GM12873 (cell line): ENCODE data around the gene NEK4.

Experiments
- TF ChIP-seq, protein P1 (sequence below): IDR thresholded peaks from 2 replicates; pipeline ENCODE4 v1.5.1; 2012; ENCODE audit warnings: low read depth, mild to moderate bottlenecking, moderate library complexity, low read length, control low read depth; ENCODE audit not compliant: insufficient read depth; ENCODE audit errors: missing control alignments

The NEK4 gene

DNA sequence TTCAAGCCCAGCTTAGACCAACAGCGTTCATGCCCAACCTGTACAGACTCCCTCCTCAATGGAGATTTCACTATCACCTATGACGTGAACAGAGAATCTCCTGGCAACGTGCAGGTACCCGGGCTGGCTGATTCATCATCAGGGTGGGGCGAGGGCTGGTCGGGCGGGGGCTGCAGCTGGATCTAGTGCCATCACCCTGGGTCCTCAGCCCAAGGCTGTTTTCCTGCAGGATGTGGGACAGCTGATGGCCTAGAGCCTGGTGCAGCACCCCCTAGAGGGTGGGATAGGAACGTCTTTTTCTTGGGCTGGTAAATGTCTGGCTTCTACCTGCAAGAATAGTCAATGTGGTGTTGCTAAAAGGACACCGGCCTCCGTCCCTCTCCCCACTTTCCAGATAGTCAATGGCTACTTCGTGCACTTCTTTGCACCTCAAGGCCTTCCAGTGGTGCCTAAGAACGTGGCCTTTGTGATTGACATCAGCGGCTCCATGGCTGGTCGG is 28.3 kb upstream of the NEK4 start:
- TF ChIP-seq, protein P1, sequence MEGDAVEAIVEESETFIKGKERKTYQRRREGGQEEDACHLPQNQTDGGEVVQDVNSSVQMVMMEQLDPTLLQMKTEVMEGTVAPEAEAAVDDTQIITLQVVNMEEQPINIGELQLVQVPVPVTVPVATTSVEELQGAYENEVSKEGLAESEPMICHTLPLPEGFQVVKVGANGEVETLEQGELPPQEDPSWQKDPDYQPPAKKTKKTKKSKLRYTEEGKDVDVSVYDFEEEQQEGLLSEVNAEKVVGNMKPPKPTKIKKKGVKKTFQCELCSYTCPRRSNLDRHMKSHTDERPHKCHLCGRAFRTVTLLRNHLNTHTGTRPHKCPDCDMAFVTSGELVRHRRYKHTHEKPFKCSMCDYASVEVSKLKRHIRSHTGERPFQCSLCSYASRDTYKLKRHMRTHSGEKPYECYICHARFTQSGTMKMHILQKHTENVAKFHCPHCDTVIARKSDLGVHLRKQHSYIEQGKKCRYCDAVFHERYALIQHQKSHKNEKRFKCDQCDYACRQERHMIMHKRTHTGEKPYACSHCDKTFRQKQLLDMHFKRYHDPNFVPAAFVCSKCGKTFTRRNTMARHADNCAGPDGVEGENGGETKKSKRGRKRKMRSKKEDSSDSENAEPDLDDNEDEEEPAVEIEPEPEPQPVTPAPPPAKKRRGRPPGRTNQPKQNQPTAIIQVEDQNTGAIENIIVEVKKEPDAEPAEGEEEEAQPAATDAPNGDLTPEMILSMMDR, result peak; percentile 80

DNA sequence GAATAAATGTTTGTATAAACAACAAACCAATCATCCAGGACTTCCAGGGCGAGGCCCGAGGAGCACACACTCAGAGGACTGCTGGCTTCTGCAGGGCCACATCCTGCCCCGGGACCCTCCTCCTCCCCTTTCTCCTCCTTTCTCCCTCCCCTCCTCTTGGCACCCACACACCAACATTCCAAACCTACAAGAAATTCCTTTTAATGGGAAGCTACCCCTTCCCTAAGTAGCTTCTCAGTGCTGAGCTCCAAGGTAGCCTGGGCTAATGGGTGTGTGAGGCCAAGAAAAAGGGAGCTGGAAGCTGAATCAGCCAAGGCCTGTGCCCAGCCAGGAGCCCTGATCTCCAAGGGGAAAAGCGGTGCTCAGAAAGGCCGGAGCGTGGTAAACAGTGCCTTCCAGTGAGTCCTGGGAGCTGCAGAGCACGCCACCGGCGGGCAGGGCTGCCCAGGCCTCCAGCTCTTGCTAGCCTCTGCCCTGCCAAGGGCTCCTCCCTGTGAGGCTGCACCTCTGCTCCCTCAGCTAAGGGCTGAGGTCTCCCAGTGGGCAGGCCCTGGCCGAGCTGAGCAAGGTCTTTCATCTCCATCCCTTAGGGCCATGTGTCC is 27.7 kb upstream of the NEK4 start:
- TF ChIP-seq, protein P1, result no peak

DNA sequence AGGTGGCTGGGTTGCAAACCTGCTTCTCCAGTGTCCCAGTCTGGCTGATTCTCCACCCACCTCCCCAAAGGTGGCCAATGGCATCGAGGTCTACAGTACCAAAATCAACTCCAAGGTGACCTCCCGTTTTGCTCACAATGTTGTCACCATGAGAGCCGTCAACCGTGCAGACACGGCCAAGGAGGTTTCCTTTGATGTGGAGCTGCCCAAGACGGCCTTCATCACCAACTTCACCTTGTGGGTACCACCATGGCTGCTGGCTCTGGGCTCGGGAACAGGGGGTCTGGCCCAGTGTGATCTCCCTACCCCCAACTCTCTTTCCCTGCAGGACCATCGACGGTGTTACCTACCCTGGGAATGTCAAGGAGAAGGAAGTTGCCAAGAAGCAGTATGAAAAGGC is 25.7 kb upstream of the NEK4 start:
- TF ChIP-seq, protein P1, result no peak

DNA sequence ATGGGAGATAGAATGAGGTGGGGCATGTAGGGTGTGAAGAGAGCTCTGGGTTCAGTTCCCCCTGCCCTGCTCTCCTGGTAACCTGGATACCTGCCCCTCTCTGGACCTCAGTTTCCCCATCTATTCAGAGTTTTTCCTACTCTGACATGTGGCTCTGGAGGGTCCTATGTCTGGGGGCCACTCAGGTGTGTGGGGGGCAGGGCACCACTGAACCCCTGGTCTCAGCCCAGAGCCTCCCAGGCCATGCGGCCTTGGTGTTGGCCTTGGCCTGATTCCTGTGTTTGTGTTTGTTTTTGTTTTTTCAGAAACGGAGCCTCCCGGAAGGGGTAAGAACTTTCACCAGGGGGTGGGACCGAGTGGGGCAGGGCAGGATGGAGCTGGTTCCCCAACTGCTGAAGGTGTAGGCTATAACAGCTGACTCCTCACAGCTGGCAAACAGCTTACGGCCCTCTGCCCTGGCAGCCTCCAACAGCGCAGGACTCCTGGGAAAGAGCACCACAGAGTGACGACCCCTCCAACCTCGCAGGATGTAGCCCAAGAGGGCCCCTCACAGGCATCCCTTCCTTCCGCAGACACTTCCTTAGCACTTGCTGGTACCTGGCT is 24.7 kb upstream of the NEK4 start:
- TF ChIP-seq, protein P1, result no peak

DNA sequence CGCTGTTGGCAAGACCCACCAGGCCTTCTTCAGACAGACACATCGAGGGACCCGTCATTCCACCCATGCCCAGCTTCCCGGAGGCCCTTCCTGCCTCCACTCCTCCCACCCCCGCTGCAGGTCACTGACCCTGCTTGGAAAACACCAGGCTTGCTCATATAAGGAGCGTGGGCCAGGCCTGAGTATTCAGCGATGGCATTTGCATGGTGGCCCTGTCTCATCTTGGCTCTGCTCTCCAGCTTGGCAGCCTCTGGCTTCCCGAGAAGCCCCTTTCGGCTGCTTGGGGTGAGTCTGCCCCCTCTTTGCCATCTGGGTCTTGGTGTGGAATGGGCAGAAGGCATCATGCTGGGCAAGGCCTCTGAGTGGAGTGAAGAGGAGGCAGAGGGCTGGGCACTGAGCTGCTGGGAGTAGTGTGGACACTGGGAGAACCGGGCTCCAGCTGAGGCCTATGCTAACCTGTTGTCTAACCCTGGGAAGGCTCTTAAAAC is 23.9 kb upstream of the NEK4 start, which contains the start of gene ITIH3:
TSS of gene ITIH3 (plus strand) at position 185 of the 488 bp plus-strand sequence. CDS start at position 193, 8 bp downstream.
- TF ChIP-seq, protein P1, result no peak

DNA sequence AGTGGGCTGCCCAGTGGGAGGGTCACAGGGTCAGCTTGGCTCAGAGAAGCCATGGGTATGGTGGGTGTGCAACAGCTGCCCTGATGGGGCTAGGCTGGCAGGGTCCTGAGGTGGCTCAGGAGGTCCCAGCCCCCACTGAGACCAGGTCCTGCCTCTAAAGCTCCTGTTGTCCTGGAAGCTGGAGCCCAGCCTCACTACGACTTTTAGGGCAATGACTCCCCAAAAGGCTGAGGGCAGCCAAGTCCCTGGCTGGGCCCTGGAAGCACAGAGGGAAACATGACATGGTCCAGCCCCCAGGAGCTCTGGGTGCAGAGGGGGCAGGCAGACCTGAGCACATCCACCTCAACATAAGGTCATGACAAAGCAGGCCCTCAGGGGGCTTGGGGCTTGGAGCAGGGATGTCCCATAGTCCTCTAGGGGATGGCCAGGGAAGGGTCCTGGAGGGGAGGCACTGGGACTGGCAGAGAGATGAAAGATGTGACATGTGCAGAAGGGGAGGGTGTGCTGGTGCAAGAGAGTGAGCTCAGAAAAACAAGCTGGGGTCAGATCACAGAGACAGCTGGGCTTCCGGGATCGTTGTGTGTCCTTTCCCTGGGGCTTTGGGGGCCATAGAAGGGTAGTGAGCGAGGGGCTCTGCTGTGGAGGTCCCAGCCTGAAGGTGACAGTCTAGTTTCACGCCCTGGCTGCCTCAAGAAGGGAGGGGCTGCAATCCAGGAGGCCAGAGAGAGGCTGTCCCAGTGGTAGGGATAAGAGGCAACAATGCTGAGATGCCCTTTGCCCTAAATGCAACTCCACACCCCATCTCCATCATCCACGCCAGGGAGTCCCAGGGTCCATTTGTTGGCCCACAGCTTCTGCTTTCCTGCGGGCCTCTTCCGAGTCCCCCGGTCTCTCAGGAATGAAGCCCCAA is 23.2 kb upstream of the NEK4 start:
- TF ChIP-seq, protein P1, result no peak
